ENCODE results near the gene DNASE1L2.
"Not testable (repeated sequence)": the region's sequence is repeated elsewhere in the genome, so short reads cannot be mapped to it uniquely, and the experiment has no call there.

Gene DNASE1L2

GRCh38 chr16:2242598-2242997 lies 6.4 kb downstream of the DNASE1L2 start:
- no peak for DNase-seq

GRCh38 chr16:2243031-2243528 lies 6.8 kb downstream of the DNASE1L2 start:
- no peak for DNase-seq

- DNase-seq, result no peak
Measured at GRCh38 chr16:2243781-2244180, 7.5 kb downstream of the DNASE1L2 start.

GRCh38 chr16:2244301-2244700 lies 8.1 kb downstream of the DNASE1L2 start:
- DNase-seq, result no peak

- DNase-seq, result no peak
Measured at GRCh38 chr16:2244926-2245795, 8.9 kb downstream of the DNASE1L2 start.

- no peak for DNase-seq
Measured at GRCh38 chr16:2246301-2246885, 10.1 kb downstream of the DNASE1L2 start.

GRCh38 chr16:2250652-2251295 lies 14.5 kb downstream of the DNASE1L2 start:
- peak; percentile 68 for DNase-seq

- DNase-seq, result peak; percentile 97
Measured at GRCh38 chr16:2251296-2252111, 15.3 kb downstream of the DNASE1L2 start, which contains the start of gene ECI1. TSS of gene ECI1 (minus strand) at chr16:2251587. CDS start at chr16:2251566, 21 bp downstream.

GRCh38 chr16:2252806-2253148 lies 16.5 kb downstream of the DNASE1L2 start:
- no peak for DNase-seq

- DNase-seq, result no peak
Measured at GRCh38 chr16:2253293-2253692, 17.0 kb downstream of the DNASE1L2 start.

GRCh38 chr16:2256531-2257140 lies 20.4 kb downstream of the DNASE1L2 start:
- DNase-seq, result no peak

- DNase-seq, result no peak
Measured at GRCh38 chr16:2257726-2258125, 21.5 kb downstream of the DNASE1L2 start.

GRCh38 chr16:2258530-2258929 lies 22.3 kb downstream of the DNASE1L2 start:
- not testable (repeated sequence) for DNase-seq

GRCh38 chr16:2260250-2260649 lies 24.0 kb downstream of the DNASE1L2 start:
- DNase-seq, result no peak

GRCh38 chr16:2263026-2263425 lies 26.8 kb downstream of the DNASE1L2 start:
- not testable (repeated sequence) for DNase-seq

- not testable (repeated sequence) for DNase-seq
Measured at GRCh38 chr16:2266887-2267286, 30.6 kb downstream of the DNASE1L2 start.

- peak; percentile 90 for DNase-seq
Measured at GRCh38 chr16:2267505-2267912, 31.3 kb downstream of the DNASE1L2 start.

- peak; percentile 98 for DNase-seq
Measured at GRCh38 chr16:2267913-2268666, 31.8 kb downstream of the DNASE1L2 start, which contains the start of gene RNPS1. TSS of gene RNPS1 (minus strand) at chr16:2268126. CDS start at chr16:2264643, 3,483 bp downstream.

GRCh38 chr16:2270070-2270462 lies 33.8 kb downstream of the DNASE1L2 start:
- no peak for DNase-seq

GRCh38 chr16:2270588-2271470 lies 34.6 kb downstream of the DNASE1L2 start:
- no peak for DNase-seq

All from NCI-H69 (cell line).